ENCODE data around the gene ZNF2. TPM values are rescaled to one million over a fixed set of nuclear protein-coding genes. Genes with fewer than 3 reads are reported as not detected.
A peak's percentile ranks its signal among the peaks of the same experiment; 100 is the strongest.

ZNF2 gene
- total and polyA plus RNA-seq, 2 of the 13 experiments (the other 11 are each of a cell fraction or from before 2014, with no cell fraction given): 4.3 to 6.1 TPM

DNA sequence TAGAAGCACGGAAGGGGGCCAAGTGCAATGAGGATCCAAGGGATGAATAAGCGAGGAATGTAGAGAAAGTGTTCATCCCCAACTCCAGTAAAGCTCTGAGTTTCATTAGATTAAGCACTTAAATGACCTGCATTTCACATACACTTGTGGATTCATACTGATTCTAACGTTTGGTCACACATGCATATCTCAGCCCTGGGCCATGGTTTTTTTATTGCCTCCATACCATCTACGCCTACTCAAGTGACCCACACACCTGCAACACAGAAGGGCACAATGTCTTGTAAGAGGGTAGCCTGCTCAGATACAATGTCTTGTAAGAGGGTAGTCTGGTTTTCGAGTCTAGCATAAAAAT lies 43.4 kb upstream of the ZNF2 start (continued):
- TF ChIP-seq, protein P1, sequence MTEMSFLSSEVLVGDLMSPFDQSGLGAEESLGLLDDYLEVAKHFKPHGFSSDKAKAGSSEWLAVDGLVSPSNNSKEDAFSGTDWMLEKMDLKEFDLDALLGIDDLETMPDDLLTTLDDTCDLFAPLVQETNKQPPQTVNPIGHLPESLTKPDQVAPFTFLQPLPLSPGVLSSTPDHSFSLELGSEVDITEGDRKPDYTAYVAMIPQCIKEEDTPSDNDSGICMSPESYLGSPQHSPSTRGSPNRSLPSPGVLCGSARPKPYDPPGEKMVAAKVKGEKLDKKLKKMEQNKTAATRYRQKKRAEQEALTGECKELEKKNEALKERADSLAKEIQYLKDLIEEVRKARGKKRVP (CRISPR knock-in tag; IDR thresholded peaks at IDR 0.05): no peak
- TF ChIP-seq NFKBIZ (CRISPR knock-in tag; IDR thresholded peaks at IDR 0.05) (no peak), ZNF546 (CRISPR knock-in tag; conservative IDR thresholded peaks at IDR 0.05) (no peak), NFATC3 (CRISPR knock-in tag; IDR thresholded peaks at IDR 0.05) (0 out of 2 replicates have a peak, but pooled peaks have one; percentile 43), MXD4 (CRISPR knock-in tag; IDR thresholded peaks at IDR 0.05) (peak; percentile 10; the same call in 1 of the 2 replicates), KMT2A (CRISPR knock-in tag; IDR thresholded peaks at IDR 0.05) (no peak), MBNL3 (CRISPR knock-in tag; conservative IDR thresholded peaks at IDR 0.05) (no peak), SMC3 (IDR thresholded peaks at IDR 0.05; ENCODE audit: low read length) (no peak), YEATS2 (CRISPR knock-in tag; IDR thresholded peaks at IDR 0.05; ENCODE audit: borderline replicate concordance) (no peak), DNMT1 (CRISPR knock-in tag; IDR thresholded peaks at IDR 0.05) (no peak), NFIB (CRISPR knock-in tag; IDR thresholded peaks at IDR 0.05; ENCODE audit: borderline replicate concordance) (0 out of 2 replicates have a peak, but pooled peaks have one; percentile 20), ZNF644 (CRISPR knock-in tag; IDR thresholded peaks at IDR 0.05; ENCODE audit: low read depth) (no peak), THAP11 (CRISPR knock-in tag; IDR thresholded peaks at IDR 0.05) (no peak), GABPA (IDR thresholded peaks at IDR 0.05; ENCODE audit: low read depth, low read length) (no peak), GABPA (CRISPR knock-in tag; IDR thresholded peaks at IDR 0.05; ENCODE audit: low read depth) (no peak), KAT8 (CRISPR knock-in tag; IDR thresholded peaks at IDR 0.05) (no peak), GATAD2A (CRISPR knock-in tag; IDR thresholded peaks at IDR 0.05) (no peak), MTA3 (CRISPR knock-in tag; IDR thresholded peaks at IDR 0.05) (no peak), KLF11 (CRISPR knock-in tag; IDR thresholded peaks at IDR 0.05) (0 out of 2 replicates have a peak, but pooled peaks have one; percentile 56), FOXO1 (CRISPR knock-in tag; IDR thresholded peaks at IDR 0.05) (no peak), TBL1XR1 (IDR thresholded peaks at IDR 0.05; ENCODE audit: borderline replicate concordance, low read length, partially characterized antibody) (no peak), RFXANK (CRISPR knock-in tag; IDR thresholded peaks at IDR 0.05) (no peak), ZNF138 (CRISPR knock-in tag; IDR thresholded peaks at IDR 0.05; ENCODE audit: low read depth) (no peak), ZNF883 (CRISPR knock-in tag; IDR thresholded peaks at IDR 0.05; ENCODE audit: not compliant biosample characterization) (no peak), ZNF879 (CRISPR knock-in tag; IDR thresholded peaks at IDR 0.05) (no peak), ZBTB20 (CRISPR knock-in tag; IDR thresholded peaks at IDR 0.05; ENCODE audit: borderline replicate concordance, low read depth) (no peak), TEAD2 (CRISPR knock-in tag; IDR thresholded peaks at IDR 0.05) (no peak), ZBTB8A (CRISPR knock-in tag; IDR thresholded peaks at IDR 0.05; ENCODE audit: borderline replicate concordance, low read depth) (no peak), CCDC6 (CRISPR knock-in tag; IDR thresholded peaks at IDR 0.05) (0 out of 2 replicates have a peak, but pooled peaks have one; percentile 14), ZNF350 (CRISPR knock-in tag; IDR thresholded peaks at IDR 0.05; ENCODE audit: borderline replicate concordance, low read depth) (no peak)
- TF ChIP-seq, protein P2, sequence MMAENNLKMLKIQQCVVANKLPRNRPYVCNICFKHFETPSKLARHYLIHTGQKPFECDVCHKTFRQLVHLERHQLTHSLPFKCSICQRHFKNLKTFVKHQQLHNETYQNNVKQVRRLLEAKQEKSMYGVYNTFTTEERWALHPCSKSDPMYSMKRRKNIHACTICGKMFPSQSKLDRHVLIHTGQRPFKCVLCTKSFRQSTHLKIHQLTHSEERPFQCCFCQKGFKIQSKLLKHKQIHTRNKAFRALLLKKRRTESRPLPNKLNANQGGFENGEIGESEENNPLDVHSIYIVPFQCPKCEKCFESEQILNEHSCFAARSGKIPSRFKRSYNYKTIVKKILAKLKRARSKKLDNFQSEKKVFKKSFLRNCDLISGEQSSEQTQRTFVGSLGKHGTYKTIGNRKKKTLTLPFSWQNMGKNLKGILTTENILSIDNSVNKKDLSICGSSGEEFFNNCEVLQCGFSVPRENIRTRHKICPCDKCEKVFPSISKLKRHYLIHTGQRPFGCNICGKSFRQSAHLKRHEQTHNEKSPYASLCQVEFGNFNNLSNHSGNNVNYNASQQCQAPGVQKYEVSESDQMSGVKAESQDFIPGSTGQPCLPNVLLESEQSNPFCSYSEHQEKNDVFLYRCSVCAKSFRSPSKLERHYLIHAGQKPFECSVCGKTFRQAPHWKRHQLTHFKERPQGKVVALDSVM (CRISPR knock-in tag; IDR thresholded peaks at IDR 0.05): no peak

Data from HepG2 (cell line).